Fibroblast of lung (primary cell): ENCODE measurements around the gene ARSA.

Experiments
- CTCF ChIP-seq, 2 donors: IDR thresholded peaks in 1 of 2; conservative IDR thresholded peaks in 1 of 2; 1 replicate in 1 of 2; 2 replicates in 1 of 2; pipeline ENCODE4 v1.5.1; 2011 to 2012; ENCODE audit warnings: low read length in 2 of 2, control low read depth in 1 of 2, inconsistent platforms in 1 of 2, low read depth in 1 of 2, mild to moderate bottlenecking in 1 of 2
- EZH2 ChIP-seq: IDR thresholded peaks from 2 replicates; pipeline ENCODE4 v1.5.1; 2012; ENCODE audit warnings: low read length, control low read depth, mild to moderate bottlenecking; ENCODE audit errors: missing control alignments

GRCh38 chr22:50633086-50633485 lies 5.1 kb upstream of the ARSA start:
- TF ChIP-seq EZH2: no peak
- no peak for TF ChIP-seq CTCF (conservative IDR thresholded peaks at IDR 0.05 in 1 of 2, IDR thresholded peaks at IDR 0.05 in 1 of 2; ENCODE audit: low read depth in 1 of 2, low read length in 2 of 2)
